Liver (tissue), 9 donors: ENCODE data around the gene NT5C3A. TPM values are rescaled to one million over a fixed set of nuclear protein-coding genes. Genes with fewer than 3 reads are reported as not detected.
"Not testable (repeated sequence)": the region's sequence is repeated elsewhere in the genome, so short reads cannot be mapped to it uniquely, and the experiment has no call there.

Experiments used
- DNase-seq: peaks from one replicate; pipeline ENCODE4 v3.0.0-alpha.2; 2017; ENCODE audit warnings: low spot score
- H3K27ac ChIP-seq, 2 donors: one replicate each; pipeline ENCODE4 v1.7.0; 2013; ENCODE audit warnings: inconsistent platforms in 2 of 2, low read length in 2 of 2, control low read depth in 1 of 2, low read depth in 1 of 2, mild to moderate bottlenecking in 1 of 2
- H3K27me3 ChIP-seq, 4 donors: one replicate each; pipeline versions ENCODE4 v1.6.1 to v1.7.0; 2013; ENCODE audit warnings: low read length in 3 of 4, inconsistent platforms in 1 of 4, mild to moderate bottlenecking in 1 of 4, moderate library complexity in 1 of 4; ENCODE audit not compliant: control insufficient read depth in 4 of 4, insufficient read depth in 4 of 4
- H3K36me3 ChIP-seq, 4 donors: one replicate each; pipeline versions ENCODE4 v1.6.1 to v1.7.0; 2013; ENCODE audit warnings: low read length in 3 of 4, mild to moderate bottlenecking in 3 of 4, low read depth in 1 of 4, moderate library complexity in 1 of 4; ENCODE audit not compliant: control insufficient read depth in 4 of 4, insufficient read depth in 3 of 4
- H3K4me1 ChIP-seq, 4 donors: one replicate each; pipeline versions ENCODE4 v1.6.1 to v1.7.0; 2013; ENCODE audit warnings: low read length in 3 of 4, mild to moderate bottlenecking in 3 of 4, moderate library complexity in 1 of 4; ENCODE audit not compliant: control insufficient read depth in 4 of 4, insufficient read depth in 4 of 4
- H3K4me3 ChIP-seq, 3 donors: one replicate each; pipeline versions ENCODE4 v1.6.1 to v1.7.0; 2013; ENCODE audit warnings: low read length in 3 of 3, control low read depth in 1 of 3, low read depth in 1 of 3, mild to moderate bottlenecking in 1 of 3
- H3K9ac ChIP-seq, 2 donors: one replicate each; pipeline ENCODE4 v1.7.0; 2013; ENCODE audit warnings: low read length in 2 of 2, mild to moderate bottlenecking in 2 of 2, moderate library complexity in 2 of 2, control low read depth in 1 of 2, low read depth in 1 of 2
- H3K9me3 ChIP-seq, 4 donors: one replicate each; pipeline versions ENCODE4 v1.6.1 to v1.7.0; 2013; ENCODE audit warnings: low read length in 3 of 4; ENCODE audit not compliant: control insufficient read depth in 4 of 4
- WGBS: extraction: QIAGEN DNeasy Blood & Tissue Kit; methylation state at CpG from one replicate; pipeline ENCODE4 v1.1.7; 2013; 5-methylcytosine and 5-hydroxymethylcytosine counted together
- polyA plus RNA-seq, 2 donors: library from polyadenylated mRNA; stranded (reverse) in 1 of 2; unstranded in 1 of 2; fragments of 200-250 nt in 1 of 2; fragments of >200 nt in 1 of 2; fragmentation: Nextera tagmentation in 1 of 2; extraction: Ambion mirVana in 1 of 2; gene quantifications; one replicate each; pipeline versions ENCODE4 v1.2.1 to v1.2.3, GENCODE V29; 2013 to 2015
- total RNA-seq, 2 donors: library from RNA; depleted of rRNA; stranded (reverse); fragments of >200 nt; gene quantifications; one replicate each; pipeline ENCODE4 v1.2.3, GENCODE V29; 2014
- donor health status: healthy.
- donor health status: healthy.
- donor health status: healthy.
- donor health status: healthy.
- donor health status: healthy.

NT5C3A gene
- total and polyA plus RNA-seq, 4 donors: 4.3 to 41.6 (median 9.7) TPM

DNA sequence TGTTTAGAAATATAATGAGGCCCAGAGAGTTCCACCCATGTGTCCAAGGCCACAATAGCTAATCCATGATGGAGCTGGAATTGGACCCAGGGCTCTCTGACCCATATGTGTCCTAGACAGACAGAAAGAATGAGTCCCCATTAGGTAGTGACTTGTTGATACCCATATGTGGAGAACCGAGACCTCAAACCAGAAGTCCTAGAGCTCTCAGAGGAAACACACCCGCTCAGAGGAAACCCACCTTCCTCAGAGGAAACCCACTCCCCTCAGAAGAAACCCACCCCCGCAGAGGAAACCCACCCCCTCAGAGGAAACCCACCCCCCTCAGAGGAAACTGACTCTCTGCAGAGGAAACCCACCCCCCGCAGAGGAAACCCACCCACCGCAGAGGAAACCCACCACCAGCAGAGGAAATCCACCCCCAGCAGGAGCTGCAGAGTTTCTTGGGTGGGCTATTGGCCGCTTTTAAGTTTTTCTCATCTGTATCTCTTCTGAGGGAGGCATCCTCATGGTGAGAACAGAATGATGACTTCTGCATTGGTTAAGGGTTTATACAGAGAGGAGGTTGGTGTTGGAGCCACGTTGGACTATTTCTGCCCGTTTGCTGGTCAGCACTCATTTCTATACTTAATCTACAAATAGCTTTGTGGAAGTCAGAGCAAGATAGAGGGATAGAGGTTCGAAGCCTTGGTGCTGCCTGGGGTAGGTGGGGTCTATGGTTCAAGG, 70.4 kb downstream of the NT5C3A start:
- not testable (repeated sequence) for H3K27ac ChIP-seq

DNA sequence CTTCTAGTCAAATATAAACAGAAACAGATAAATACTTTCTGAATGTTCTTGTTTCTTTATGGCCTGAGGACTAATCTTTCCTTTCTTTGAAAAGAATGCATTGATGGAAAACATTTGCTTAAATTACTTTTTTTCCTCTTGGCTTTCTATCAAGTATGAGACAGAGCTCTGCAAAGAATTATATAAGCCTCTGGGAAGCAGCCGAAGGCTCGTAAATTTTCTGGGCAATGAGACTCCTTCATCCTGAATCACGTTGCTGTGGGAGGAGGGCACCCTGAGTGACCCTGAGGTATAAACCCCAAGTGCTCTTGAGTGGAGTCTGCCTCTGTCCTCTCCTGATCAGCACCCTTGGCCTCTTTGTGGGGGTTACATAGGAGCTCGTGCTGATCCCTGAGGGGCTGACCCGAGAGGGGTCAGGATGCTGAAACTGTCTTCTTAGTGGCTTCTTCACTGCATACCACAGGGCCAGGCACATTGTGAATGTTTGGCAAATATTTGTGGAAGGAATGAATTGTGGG, 71.4 kb downstream of the NT5C3A start:
- not testable (repeated sequence) for H3K9me3 ChIP-seq, H3K27ac ChIP-seq, H3K9ac ChIP-seq, H3K4me1 ChIP-seq, DNase-seq, H3K27me3 ChIP-seq, H3K4me3 ChIP-seq, H3K36me3 ChIP-seq
- 81% methylated on average over 4 of the region's 5 CpGs for WGBS

More for the DNA sequence above, 70.4 kb downstream of the NT5C3A start:
- not testable (repeated sequence) for DNase-seq, H3K27me3 ChIP-seq, H3K9ac ChIP-seq, H3K4me3 ChIP-seq, H3K4me1 ChIP-seq, H3K36me3 ChIP-seq, H3K9me3 ChIP-seq
- WGBS: 75% methylated on average over 9 of the region's 9 CpGs

DNA sequence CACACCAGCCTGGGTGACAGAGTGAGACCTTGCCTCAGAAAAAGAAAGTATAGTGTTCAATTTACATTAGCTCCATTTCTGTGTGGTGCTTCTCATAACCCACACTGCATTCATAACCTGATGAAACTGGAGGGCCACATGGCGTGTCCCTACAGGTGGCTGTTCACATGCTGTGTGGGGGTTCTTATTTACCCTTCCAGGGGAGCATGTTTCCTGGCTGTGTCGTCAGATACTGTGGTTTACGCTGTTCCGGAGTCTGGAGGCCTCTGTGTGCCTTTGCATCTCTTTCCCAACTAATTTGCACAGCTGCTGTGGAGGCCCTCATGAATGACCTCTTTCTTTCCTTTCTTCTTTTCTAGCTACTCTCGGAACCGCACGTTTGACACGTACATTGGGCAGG, 74.4 kb downstream of the NT5C3A start:
- not testable (repeated sequence) for H3K4me3 ChIP-seq, H3K9ac ChIP-seq, H3K4me1 ChIP-seq, H3K9me3 ChIP-seq, H3K27ac ChIP-seq, DNase-seq, H3K27me3 ChIP-seq, H3K36me3 ChIP-seq
- 87% methylated on average over 7 of the region's 8 CpGs for WGBS

DNA sequence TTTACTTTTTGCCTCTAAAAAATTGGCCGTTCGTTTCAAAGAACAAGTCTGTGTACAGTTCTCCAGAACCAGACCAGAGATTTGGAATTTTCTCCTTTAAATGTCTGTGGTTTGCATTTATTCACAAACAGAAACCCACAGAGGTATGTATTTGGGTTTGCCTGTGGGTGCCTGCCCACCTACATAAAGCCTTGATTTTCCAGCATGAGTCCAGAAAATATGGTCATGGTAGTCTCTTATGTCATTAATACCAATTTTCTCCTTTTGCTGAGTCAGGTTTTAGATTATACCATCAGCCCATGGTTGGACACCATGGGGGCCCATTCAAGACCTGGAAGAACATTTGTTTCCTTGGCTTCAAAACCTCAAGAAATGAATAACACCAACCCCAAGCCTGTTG, 82.7 kb downstream of the NT5C3A start:
- WGBS: no CpG with 5 or more reads among the region's 2 CpGs
- H3K27ac ChIP-seq: not testable (repeated sequence)

DNA sequence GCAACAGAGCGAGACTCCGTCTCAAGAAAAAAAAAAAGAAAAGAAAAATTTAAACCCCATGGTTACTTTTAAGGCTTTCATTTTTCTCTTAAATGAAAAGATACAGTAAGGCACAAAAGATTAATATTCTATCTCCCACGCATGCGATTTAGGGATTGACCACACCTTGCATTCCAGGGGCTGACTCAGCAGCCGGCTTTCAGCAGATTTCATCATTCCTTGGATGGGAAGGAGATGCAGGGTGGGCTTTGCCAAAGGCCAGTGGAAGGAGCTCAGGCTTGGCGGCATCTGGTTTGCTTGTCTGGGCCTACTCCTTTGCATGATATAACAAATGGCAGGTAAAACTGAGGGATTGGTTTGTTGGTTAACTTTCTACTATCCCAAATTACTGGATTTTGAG, 83.3 kb downstream of the NT5C3A start:
- not testable (repeated sequence) for H3K9ac ChIP-seq, H3K4me3 ChIP-seq, H3K27ac ChIP-seq, H3K4me1 ChIP-seq, H3K9me3 ChIP-seq, H3K36me3 ChIP-seq, H3K27me3 ChIP-seq, DNase-seq
- 97% methylated on average over 6 of the region's 6 CpGs for WGBS

More for the DNA sequence above, 82.7 kb downstream of the NT5C3A start:
- not testable (repeated sequence) for DNase-seq, H3K4me1 ChIP-seq, H3K4me3 ChIP-seq, H3K9ac ChIP-seq, H3K9me3 ChIP-seq, H3K36me3 ChIP-seq, H3K27me3 ChIP-seq

DNA sequence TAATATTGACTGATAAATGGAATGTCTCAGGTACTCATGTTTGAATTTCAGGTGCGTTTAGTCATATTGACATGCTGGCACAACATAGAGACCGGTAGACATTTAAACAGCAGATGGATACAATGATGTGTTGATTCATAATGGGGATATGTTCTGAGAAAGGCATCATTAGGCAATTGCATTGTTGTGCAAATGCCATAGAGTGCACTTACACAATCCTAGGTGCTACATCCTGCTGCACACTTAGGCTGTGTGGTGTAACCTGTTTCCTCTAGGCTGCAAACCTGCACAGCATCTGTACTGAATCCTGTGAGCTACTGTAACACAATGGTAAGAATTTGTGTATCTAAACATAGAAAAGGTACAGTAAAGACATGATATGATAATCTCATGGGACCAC, 85.4 kb downstream of the NT5C3A start:
- not testable (repeated sequence) for H3K9ac ChIP-seq, H3K4me1 ChIP-seq, DNase-seq, H3K27me3 ChIP-seq, H3K27ac ChIP-seq, H3K4me3 ChIP-seq, H3K36me3 ChIP-seq, H3K9me3 ChIP-seq
- WGBS: 95% methylated on average over 2 of the region's 2 CpGs

DNA sequence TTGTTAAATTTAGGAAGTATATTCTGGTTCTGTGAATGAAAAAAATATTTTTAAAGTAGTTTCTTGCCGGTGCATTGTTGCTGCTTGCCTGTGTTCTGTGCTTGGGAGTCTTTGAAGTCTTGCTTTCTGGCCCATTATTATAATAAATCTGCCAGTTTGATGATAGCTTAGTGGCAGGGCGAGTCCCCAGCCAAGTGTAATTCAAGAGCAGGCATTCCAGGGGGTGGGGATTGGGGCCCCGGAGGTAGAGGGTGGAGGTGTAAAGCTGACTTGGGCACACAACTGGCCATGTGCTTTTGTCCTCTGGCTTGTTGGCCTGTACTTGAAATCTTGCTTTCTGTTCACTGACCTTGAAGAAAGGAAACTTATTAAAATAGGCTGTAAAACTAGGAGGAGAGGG, 90.6 kb downstream of the NT5C3A start:
- WGBS: 64% methylated on average over 3 of the region's 3 CpGs
- H3K27ac ChIP-seq, H3K9ac ChIP-seq, H3K4me1 ChIP-seq, H3K27me3 ChIP-seq, H3K36me3 ChIP-seq, H3K4me3 ChIP-seq, H3K9me3 ChIP-seq, DNase-seq: not testable (repeated sequence)

DNA sequence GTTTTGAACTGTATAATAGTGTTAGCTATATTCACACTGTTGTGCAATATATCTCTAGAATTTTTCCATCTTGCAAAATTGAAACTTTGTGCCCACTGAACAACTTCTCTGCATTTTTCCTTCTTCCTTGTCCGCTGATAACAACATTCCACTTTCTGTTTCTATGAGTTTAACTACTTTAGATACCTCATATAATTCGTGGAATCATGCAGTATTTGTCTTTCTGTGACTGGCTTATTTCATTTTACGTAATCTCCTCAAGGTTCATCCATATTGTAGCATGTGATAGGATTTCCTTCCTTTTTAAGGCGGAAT, 95.4 kb downstream of the NT5C3A start:
- not testable (repeated sequence) for H3K9ac ChIP-seq, H3K4me1 ChIP-seq, H3K36me3 ChIP-seq, H3K4me3 ChIP-seq, H3K27me3 ChIP-seq, H3K27ac ChIP-seq, DNase-seq, H3K9me3 ChIP-seq
- WGBS: 73% methylated on average over 4 of the region's 4 CpGs
